Common myeloid progenitor, CD34-positive (primary cell): Measurements from ENCODE around the gene PRCC.
A peak's percentile ranks its signal among the peaks of the same experiment; 100 is the strongest.

Source experiments
- CTCF ChIA-PET: fragments of 350-600 bp; sonication (Branson Sonifier 250); formaldehyde crosslinking; loops from one replicate; lab custom pipeline; 2021; ENCODE audit warnings: antibody characterized with exemption; lab: Charles Lee
- POLR2A ChIA-PET: fragments of 350-600 bp; sonication (Branson Sonifier 250); formaldehyde crosslinking; loops from one replicate; lab custom pipeline; 2021; ENCODE audit warnings: antibody characterized with exemption; lab: Charles Lee
- DNase-seq, 3 donors: peaks; one replicate each; pipeline versions ENCODE4 v3.0.0 to v3.0.0-alpha.2; 2013
- H3K27ac ChIP-seq, 2 experiments: 1 replicate in 1 of 2; 2 replicates in 1 of 2; pipeline ENCODE4 v1.7.0; 2013; ENCODE audit warnings: inconsistent platforms in 2 of 2, low read length in 2 of 2, mild to moderate bottlenecking in 2 of 2, low read depth in 1 of 2, moderate library complexity in 1 of 2; ENCODE audit not compliant: severe bottlenecking in 2 of 2, insufficient read depth in 1 of 2, poor library complexity in 1 of 2
- H3K27me3 ChIP-seq, 5 experiments: replicated peaks in 2 of 5; 1 replicate in 3 of 5; 2 replicates in 2 of 5; pipeline versions ENCODE4 v1.6.1 to v1.7.0; 2013; ENCODE audit warnings: low read length in 4 of 5, mild to moderate bottlenecking in 2 of 5, moderate library complexity in 2 of 5, inconsistent platforms in 1 of 5; ENCODE audit not compliant: insufficient read depth in 5 of 5, control insufficient read depth in 4 of 5
- H3K36me3 ChIP-seq, 4 experiments: 1 replicate in 2 of 4; 2 replicates in 2 of 4; pipeline versions ENCODE4 v1.6.1 to v1.7.0; 2013; ENCODE audit warnings: low read length in 3 of 4, control low read depth in 1 of 4, mild to moderate bottlenecking in 1 of 4; ENCODE audit not compliant: control insufficient read depth in 4 of 4, insufficient read depth in 4 of 4
- H3K4me1 ChIP-seq, 4 experiments: 1 replicate in 3 of 4; 2 replicates in 1 of 4; pipeline versions ENCODE4 v1.6.1 to v1.7.1; 2013; ENCODE audit warnings: low read length in 3 of 4, mild to moderate bottlenecking in 3 of 4, control low read depth in 1 of 4, inconsistent platforms in 1 of 4, moderate library complexity in 1 of 4; ENCODE audit not compliant: control insufficient read depth in 4 of 4, insufficient read depth in 4 of 4; ENCODE audit errors: control extremely low read depth in 1 of 4
- H3K4me3 ChIP-seq, 7 experiments: 1 replicate in 4 of 7; 2 replicates in 3 of 7; pipeline versions ENCODE4 v1.5.1 to v1.7.0; 2013; ENCODE audit warnings: mild to moderate bottlenecking in 7 of 7, low read length in 6 of 7, moderate library complexity in 6 of 7, inconsistent platforms in 2 of 7, low read depth in 2 of 7, control low read depth in 1 of 7; ENCODE audit not compliant: insufficient read depth in 4 of 7, control insufficient read depth in 1 of 7; ENCODE audit errors: extremely low read depth in 1 of 7
- H3K9me3 ChIP-seq, 5 experiments: 1 replicate in 4 of 5; 2 replicates in 1 of 5; pipeline versions ENCODE4 v1.6.1 to v1.7.1; 2013; ENCODE audit warnings: low read length in 4 of 5, mild to moderate bottlenecking in 2 of 5, inconsistent platforms in 1 of 5, low read depth in 1 of 5, moderate library complexity in 1 of 5; ENCODE audit not compliant: control insufficient read depth in 4 of 5, insufficient read depth in 2 of 5; ENCODE audit errors: control extremely low read depth in 1 of 5
- WGBS: methylation state at CpG from one replicate; pipeline ENCODE4 v1.1.5; 2013; ENCODE audit not compliant: insufficient coverage; 5-methylcytosine and 5-hydroxymethylcytosine counted together

The PRCC gene

DNA sequence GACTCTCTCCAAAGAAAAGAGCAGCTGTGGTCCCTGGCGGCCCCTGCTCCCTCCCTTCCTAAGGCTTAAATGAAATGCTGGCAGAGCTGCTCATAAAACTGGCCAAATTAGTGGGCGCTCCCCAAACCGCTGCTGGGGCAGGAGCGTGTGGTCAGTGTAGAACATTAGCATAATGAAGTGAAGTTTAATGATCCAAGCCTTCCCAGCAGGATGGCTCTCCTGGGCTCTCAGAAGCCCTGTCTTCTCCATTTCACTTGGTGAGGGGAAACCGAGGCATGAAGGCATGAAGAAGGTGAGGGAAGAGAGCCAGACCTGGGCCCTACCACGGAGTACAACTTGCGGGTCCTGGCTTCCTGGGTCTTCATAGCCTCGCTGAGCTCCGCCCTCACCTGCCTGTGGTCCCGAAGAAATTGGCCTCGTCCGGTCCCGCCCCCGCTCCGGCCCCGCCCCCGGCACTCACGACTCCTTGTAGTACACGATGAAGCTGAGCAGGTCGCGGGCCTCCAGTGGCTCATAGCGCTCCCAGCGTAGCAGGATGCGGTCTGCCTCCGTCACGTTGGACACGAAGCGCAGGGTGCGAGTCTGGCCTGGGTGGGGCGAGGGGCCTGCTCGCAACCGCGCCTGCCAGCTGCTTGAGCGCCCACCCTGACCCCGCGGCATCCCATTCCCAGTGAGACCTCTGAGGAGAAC is 81.3 kb downstream of the PRCC start:
- Histone ChIP-seq H3K9me3 (no peaks in the 10 kb centered on the region), H3K27me3 (peaks cover 0 to 73% (median 39%) of the 10 kb centered on the region in 5 experiments), H3K4me3 (peak overlapping the region in 1 of 7 experiments; percentile 16), H3K4me1 (peaks cover 0 to 20% (median 15%) of the 10 kb centered on the region in 4 experiments), H3K36me3 (no peaks in the 10 kb centered on the region), H3K27ac (no peak overlapping the region)
- CTCF ChIA-PET: interaction anchor here (0.6 to 7.3 kb wide), 8 partner anchors 10 to 122 kb away, joined by 3 to 72 read pairs (median 4); partner anchors contain the start of genes INSRR and NTRK1
- WGBS: 9% methylated on average over 31 of the region's 36 CpGs
- peak in 2 of 3 donors; percentile 42 to 48 for DNase-seq
- POLR2A ChIA-PET: interaction anchor here (0.9 kb wide), 1 partner anchor 31 kb away, joined by 3 read pairs; no protein-coding TSS in a partner anchor

DNA sequence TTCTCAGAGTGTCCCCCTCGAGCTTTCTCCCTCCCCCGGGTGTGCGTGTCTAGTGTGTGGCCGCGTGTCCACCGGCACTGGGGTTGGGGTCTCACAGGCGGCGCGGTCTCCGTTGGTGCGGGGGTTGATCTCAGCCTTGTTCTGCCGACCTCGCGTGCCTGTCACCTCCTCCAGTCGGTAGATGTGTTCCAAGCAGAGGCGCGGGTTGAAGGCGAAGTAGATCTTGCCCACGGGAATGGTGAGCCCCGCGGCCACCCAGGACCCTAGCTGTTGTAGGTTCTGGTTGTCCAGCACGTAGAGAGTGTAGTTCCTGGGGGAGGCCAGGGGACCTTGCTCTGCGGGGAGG is 81.8 kb downstream of the PRCC start:
- ChIA-PET POLR2A (interaction anchor here (0.9 kb wide), 1 partner anchor 32 kb away, joined by 3 read pairs; no protein-coding TSS in a partner anchor), CTCF (interaction anchor here (1.1 to 7.3 kb wide), 5 partner anchors 10 to 123 kb away, joined by 3 to 72 read pairs (median 4); partner anchors contain the start of genes INSRR and NTRK1)
- no peaks in the 10 kb centered on the region for H3K9me3 ChIP-seq
- WGBS: 21% methylated on average over 14 of the region's 23 CpGs
- H3K36me3 ChIP-seq: no peaks in the 10 kb centered on the region
- peaks cover 0 to 68% (median 38%) of the 10 kb centered on the region in 5 experiments for H3K27me3 ChIP-seq
- H3K4me3 ChIP-seq: no peak overlapping the region
- peaks cover 0 to 20% (median 15%) of the 10 kb centered on the region in 4 experiments for H3K4me1 ChIP-seq
- no peak for DNase-seq
- no peak overlapping the region for H3K27ac ChIP-seq
